ENCODE measurements around the gene TSEN2. TPM values are rescaled to one million over a fixed set of nuclear protein-coding genes. Genes with fewer than 3 reads are reported as not detected.
A peak's percentile ranks its signal among the peaks of the same experiment; 100 is the strongest.
"Not testable (repeated sequence)": the region's sequence is repeated elsewhere in the genome, so short reads cannot be mapped to it uniquely, and the experiment has no call there.

The TSEN2 gene
- total and polyA plus RNA-seq, 2 of the 4 experiments (the other 2 are of a cell fraction): 9.5 to 14.2 TPM

- ATAC-seq (ENCODE audit: low read depth); H2BK15ac ChIP-seq (ENCODE audit: low read depth, low read length); H3K79me1 ChIP-seq (ENCODE audit: low read depth in 1 of 2, low read length in 2 of 2); DNase-seq; H3K4me1 ChIP-seq (ENCODE audit: control insufficient read depth, insufficient read depth, low read length); H3K9ac ChIP-seq (ENCODE audit: low read depth, low read length); H2AFZ ChIP-seq (replicated peaks; ENCODE audit: low read length, poor library complexity); H2AK9ac ChIP-seq (replicated peaks; ENCODE audit: low read depth, low read length, poor library complexity); H4K20me1 ChIP-seq (ENCODE audit: insufficient read depth, low read length); H3K56ac ChIP-seq (ENCODE audit: extremely low read depth, insufficient read depth, low read length); H3K27me3 ChIP-seq (ENCODE audit: control insufficient read depth, insufficient read depth, low read length); BruUV-seq (replicated peaks); dilution Hi-C loops (cut with HindIII; ENCODE audit: low sequenced_read_pairs, unreplicated experiment); H3K9me3 ChIP-seq (ENCODE audit: control insufficient read depth, insufficient read depth, low read length); H2BK20ac ChIP-seq (ENCODE audit: low read depth, low read length); H3K4me3 ChIP-seq (ENCODE audit: insufficient read depth, low read depth, low read length); H4K8ac ChIP-seq (ENCODE audit: low read depth in 2 of 2, low read length in 2 of 2); H2BK5ac ChIP-seq (ENCODE audit: low read depth, low read length, poor library complexity, severe bottlenecking); H3K9me1 ChIP-seq (ENCODE audit: insufficient read depth, low read length); POLR2A ChIA-PET (ENCODE audit: unreplicated experiment); H3K4me2 ChIP-seq (ENCODE audit: low read depth, low read length); H3K36me3 ChIP-seq (ENCODE audit: control insufficient read depth, insufficient read depth, low read length); H3K18ac ChIP-seq (ENCODE audit: low read depth, low read length); H3K27ac ChIP-seq (ENCODE audit: insufficient read depth, low read length); H3K23ac ChIP-seq (ENCODE audit: low read depth, low read length); H4K5ac ChIP-seq (ENCODE audit: low read depth, low read length); H3K14ac ChIP-seq (replicated peaks; ENCODE audit: low read depth, low read length): not testable (repeated sequence)
- Histone ChIP-seq H3K4ac (ENCODE audit: low read depth, low read length) (peak overlapping the region; percentile 10; the same call in 1 of the 2 replicates), H4K91ac (ENCODE audit: insufficient read depth, low read depth, low read length) (0 out of 2 replicates have a peak overlapping the region, but pooled peaks have one; percentile 37), H2AK5ac (ENCODE audit: low read depth, low read length) (peak overlapping the region; percentile 60; the same call in 1 of the 2 replicates), H2BK120ac (ENCODE audit: low read depth, low read length) (peak overlapping the region; percentile 9; the same call in 1 of the 2 replicates)
- intact Hi-C loops (cut with micrococcal nuclease): loop anchor here (1.0 to 5.0 kb wide), 2 partner anchors 191 to 287 kb away; no protein-coding TSS in a partner anchor
- CTCF ChIA-PET: interaction anchor here (0.6 to 1.7 kb wide), 21 partner anchors 53 to 639 kb away, joined by 3 to 19 read pairs (median 4); no protein-coding TSS in a partner anchor
- no CpG with 5 or more reads among the region's 3 CpGs for WGBS, 2 experiments (ENCODE audit: extremely low coverage in 2 of 2, insufficient read length in 1 of 2)
- in situ Hi-C loops (cut with MboI; ENCODE audit: low sequenced_read_pairs): loop anchor here (5.0 to 10.0 kb wide), 2 partner anchors 304 to 342 kb away; no protein-coding TSS in a partner anchor
These were observed 5.1 kb upstream of the TSEN2 start for GRCh38 chr3:12479198-12479597.

Data from IMR-90 (cell line).